PC-3 (cell line): ENCODE results near the gene FOXK2. TPM values are rescaled to one million over a fixed set of nuclear protein-coding genes. Genes with fewer than 3 reads are reported as not detected.
A peak's percentile ranks its signal among the peaks of the same experiment; 100 is the strongest.
"Not testable (repeated sequence)": the region's sequence is repeated elsewhere in the genome, so short reads cannot be mapped to it uniquely, and the experiment has no call there.

Experiments
- ATAC-seq: fragments of 200-7000 bp; cut with Tn5 transposase; 2 replicates; pipeline ENCODE4 v1.9.1; 2020; ENCODE audit warnings: mild to moderate bottlenecking, moderate library complexity
- BruUV-seq: library from RNA; stranded (reverse); fragments of 400-500 nt; replicated peaks from 2 replicates; lab custom pipeline; 2021; lab: Mats Ljungman, UMichigan
- CTCF ChIA-PET: fragments of 300-600 bp; sonication (Branson Sonifier 250); formaldehyde crosslinking; loops from one replicate; lab custom pipeline; 2022; ENCODE audit warnings: antibody characterized with exemption; lab: Charles Lee
- POLR2A ChIA-PET: fragments of 300-600 bp; sonication (Branson Sonifier 250); formaldehyde crosslinking; loops from one replicate; lab custom pipeline; 2022; ENCODE audit warnings: antibody characterized with exemption; ENCODE audit not compliant: unreplicated experiment; lab: Charles Lee
- DNase-seq: peaks from one replicate; pipeline ENCODE4 v3.0.0-alpha.2; 2015
- H2AFZ ChIP-seq: fragments of 300-600 bp; sonication (generic); 2 replicates; pipeline ENCODE4 v1.6.0; 2016; ENCODE audit warnings: antibody characterized with exemption, low read length
- H3F3A ChIP-seq: fragments of 300-600 bp; sonication (generic); one replicate; pipeline ENCODE4 v1.6.0; 2017; ENCODE audit warnings: antibody characterized with exemption, low read length, control low read depth, mild to moderate bottlenecking; ENCODE audit not compliant: unreplicated experiment
- H3K27ac ChIP-seq: fragments of 300-600 bp; sonication (generic); 2 replicates; pipeline ENCODE4 v1.5.1; 2016; ENCODE audit warnings: mild to moderate bottlenecking, low read length
- H3K27me3 ChIP-seq: fragments of 300-600 bp; sonication (generic); 2 replicates; pipeline ENCODE4 v1.6.1; 2016; ENCODE audit warnings: low read length, mixed read lengths
- H3K36me3 ChIP-seq: fragments of 300-600 bp; sonication (generic); 2 replicates; pipeline ENCODE4 v1.6.1; 2016; ENCODE audit warnings: low read depth, mixed run types, low read length, mixed read lengths
- H3K4me1 ChIP-seq: fragments of 300-600 bp; sonication (generic); 2 replicates; pipeline ENCODE4 v1.5.1; 2016; ENCODE audit warnings: low read length; ENCODE audit not compliant: insufficient read depth
- H3K4me2 ChIP-seq: fragments of 300-600 bp; sonication (generic); 2 replicates; pipeline ENCODE4 v1.6.0; 2016; ENCODE audit warnings: low read length
- H3K4me3 ChIP-seq: fragments of 300-600 bp; sonication (generic); 2 replicates; pipeline ENCODE4 v1.5.1; 2016; ENCODE audit warnings: mild to moderate bottlenecking, low read length, mixed read lengths
- H3K79me2 ChIP-seq: fragments of 300-600 bp; sonication (generic); 2 replicates; pipeline ENCODE4 v1.6.1; 2017; ENCODE audit warnings: low read length, mixed read lengths
- H3K9ac ChIP-seq: fragments of 300-600 bp; sonication (generic); 2 replicates; pipeline ENCODE4 v1.6.0; 2016; ENCODE audit warnings: mild to moderate bottlenecking, low read length
- H3K9me2 ChIP-seq: fragments of 300-600 bp; sonication (generic); replicated peaks from 2 replicates; pipeline ENCODE4 v1.6.1; 2016; ENCODE audit warnings: mixed run types, low read length, mixed read lengths
- H3K9me3 ChIP-seq: fragments of 300-600 bp; sonication (generic); 2 replicates; pipeline ENCODE4 v1.6.1; 2016; ENCODE audit warnings: low read length, mixed read lengths
- H4K20me1 ChIP-seq: fragments of 300-600 bp; sonication (generic); 2 replicates; pipeline ENCODE4 v1.6.1; 2016; ENCODE audit warnings: low read length, mixed read lengths
- CTCF ChIP-seq: fragments of 300-600 bp; sonication (generic); conservative IDR thresholded peaks from 2 replicates; pipeline ENCODE4 v1.5.1; 2017; ENCODE audit warnings: antibody characterized with exemption, low read depth, mild to moderate bottlenecking, low read length
- EZH2 ChIP-seq: fragments of 300-600 bp; sonication (generic); IDR thresholded peaks from one replicate; pipeline ENCODE4 v1.6.1; 2017; ENCODE audit warnings: antibody characterized with exemption, mild to moderate bottlenecking, low read length; ENCODE audit not compliant: unreplicated experiment
- EZH2phosphoT487 ChIP-seq: fragments of 300-600 bp; sonication (generic); IDR thresholded peaks from 2 replicates; pipeline ENCODE4 v1.6.1; 2018; ENCODE audit warnings: mild to moderate bottlenecking, antibody characterized with exemption, low read length, borderline replicate concordance
- intact Hi-C: fragments of 100-400 bp; cut with micrococcal nuclease; formaldehyde crosslinking; loops from 2 replicates; pipeline ENCODE4 v1.9.0; 2023
- total RNA-seq: library from RNA; depleted of rRNA; stranded (reverse); fragments of >200 nt; gene quantifications from 2 replicates; pipeline ENCODE4 v1.2.3, GENCODE V29; 2014

The FOXK2 gene
- total RNA-seq, 1 experiment from 2014 or later: 60.5 TPM

GRCh38 chr17:82536512-82537201 lies 17.1 kb downstream of the FOXK2 start:
- no peaks in the 10 kb centered on the region for H3K27me3 ChIP-seq
- DNase-seq (no peak), ATAC-seq (no peak)
- intact Hi-C loops: no loop called here
- H3K9me2 ChIP-seq: no peaks in the 10 kb centered on the region
- peaks cover 24% of the 10 kb centered on the region for H3K4me1 ChIP-seq
- no peaks in the 10 kb centered on the region for H3F3A ChIP-seq
- no peak for TF ChIP-seq EZH2
- no peak for TF ChIP-seq EZH2phosphoT487
- no peak for TF ChIP-seq CTCF
- H3K9ac ChIP-seq: no peak overlapping the region
- no peaks in the 10 kb centered on the region for H3K9me3 ChIP-seq
- no peak overlapping the region for H2AFZ ChIP-seq
- ChIA-PET CTCF (interaction anchor here (0.7 kb wide), 1 partner anchor 115 kb away, joined by 3 read pairs; no protein-coding TSS in a partner anchor), POLR2A (no interaction called here)
- H4K20me1 ChIP-seq: peaks cover 46% of the 10 kb centered on the region
- BruUV-seq: no TSS peak
- no peaks in the 10 kb centered on the region for H3K36me3 ChIP-seq
- H3K4me2 ChIP-seq: 0 out of 2 replicates have a peak overlapping the region, but pooled peaks have one; percentile 28
- H3K27ac ChIP-seq: peak overlapping the region; percentile 10
- peaks cover 100% of the 10 kb centered on the region for H3K79me2 ChIP-seq
- H3K4me3 ChIP-seq: no peak overlapping the region

GRCh38 chr17:82537228-82537627 lies 17.7 kb downstream of the FOXK2 start:
- intact Hi-C loops, H3K9me2 ChIP-seq, H3K27me3 ChIP-seq, BruUV-seq, ATAC-seq, H3K4me3 ChIP-seq, H3K36me3 ChIP-seq, H3K4me2 ChIP-seq, H3F3A ChIP-seq, H3K9ac ChIP-seq, H3K27ac ChIP-seq, POLR2A ChIA-PET, H3K9me3 ChIP-seq, DNase-seq, H2AFZ ChIP-seq: not testable (repeated sequence)
- peaks cover 18% of the 10 kb centered on the region for H3K4me1 ChIP-seq
- H3K79me2 ChIP-seq: peaks cover 100% of the 10 kb centered on the region
- CTCF ChIA-PET: interaction anchor here (0.6 kb wide), 1 partner anchor 43 kb away, joined by 7 read pairs; no protein-coding TSS in a partner anchor
- peaks cover 43% of the 10 kb centered on the region for H4K20me1 ChIP-seq

- BruUV-seq, H3K36me3 ChIP-seq, CTCF ChIA-PET, H3K9ac ChIP-seq, H3K9me3 ChIP-seq, H3K27ac ChIP-seq, H3K4me3 ChIP-seq, intact Hi-C loops, H3F3A ChIP-seq, H3K9me2 ChIP-seq, ATAC-seq, H2AFZ ChIP-seq, POLR2A ChIA-PET, DNase-seq, H3K27me3 ChIP-seq, H3K4me2 ChIP-seq: not testable (repeated sequence)
- Histone ChIP-seq H3K4me1 (peaks cover 17% of the 10 kb centered on the region), H4K20me1 (peaks cover 48% of the 10 kb centered on the region), H3K79me2 (peaks cover 100% of the 10 kb centered on the region)
These were observed 19.5 kb downstream of the FOXK2 start for GRCh38 chr17:82539076-82539475.
